Measurements from ENCODE around the gene MCCD1. TPM values are rescaled to one million over a fixed set of nuclear protein-coding genes. Genes with fewer than 3 reads are reported as not detected.

The MCCD1 gene, protein sequence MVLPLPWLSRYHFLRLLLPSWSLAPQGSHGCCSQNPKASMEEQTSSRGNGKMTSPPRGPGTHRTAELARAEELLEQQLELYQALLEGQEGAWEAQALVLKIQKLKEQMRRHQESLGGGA
- not detected in 2 replicates for total RNA-seq
- long read RNA-seq = 0 reads

DNA sequence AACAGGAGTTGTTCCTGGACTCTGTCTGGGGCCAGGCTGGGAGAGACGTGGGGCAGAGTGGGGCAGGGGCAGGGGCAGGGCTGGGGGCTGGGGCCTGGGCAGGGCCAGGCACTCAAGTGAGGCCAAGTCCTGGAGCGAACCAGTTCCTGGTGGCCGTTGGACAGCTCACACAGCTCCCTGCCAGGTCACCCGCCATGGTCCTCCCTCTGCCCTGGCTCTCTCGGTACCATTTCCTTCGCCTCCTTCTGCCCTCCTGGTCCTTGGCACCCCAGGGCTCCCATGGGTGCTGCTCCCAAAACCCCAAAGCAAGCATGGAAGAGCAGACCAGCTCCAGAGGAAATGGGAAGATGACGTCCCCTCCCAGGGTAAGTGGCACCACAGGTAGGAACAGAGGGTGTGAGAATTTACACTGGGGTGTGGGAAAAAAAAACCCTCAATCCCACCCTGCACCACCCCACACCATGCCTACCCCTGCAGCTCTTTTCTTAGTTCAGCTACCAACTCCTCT is at the start of gene MCCD1:
Gene MCCD1 (plus strand): TSS at position 142 of the 508 bp plus-strand sequence. CDS start 53 bp downstream, at position 195.
- Mint-ChIP-seq H3K36me3 (ENCODE audit: insufficient read depth) (peaks cover 18% of the 10 kb centered on the region), H3K4me3 (ENCODE audit: low read depth) (no peak within 1 kb of the TSS), H3K27ac (peak within 1 kb of the TSS; percentile 76), H3K4me1 (ENCODE audit: low read depth) (peaks cover 8% of the 10 kb centered on the region), H3K9me3 (ENCODE audit: low read depth) (no peaks in the 10 kb centered on the region), H3K27me3 (no peaks in the 10 kb centered on the region)
- TF ChIP-seq, protein P1, sequence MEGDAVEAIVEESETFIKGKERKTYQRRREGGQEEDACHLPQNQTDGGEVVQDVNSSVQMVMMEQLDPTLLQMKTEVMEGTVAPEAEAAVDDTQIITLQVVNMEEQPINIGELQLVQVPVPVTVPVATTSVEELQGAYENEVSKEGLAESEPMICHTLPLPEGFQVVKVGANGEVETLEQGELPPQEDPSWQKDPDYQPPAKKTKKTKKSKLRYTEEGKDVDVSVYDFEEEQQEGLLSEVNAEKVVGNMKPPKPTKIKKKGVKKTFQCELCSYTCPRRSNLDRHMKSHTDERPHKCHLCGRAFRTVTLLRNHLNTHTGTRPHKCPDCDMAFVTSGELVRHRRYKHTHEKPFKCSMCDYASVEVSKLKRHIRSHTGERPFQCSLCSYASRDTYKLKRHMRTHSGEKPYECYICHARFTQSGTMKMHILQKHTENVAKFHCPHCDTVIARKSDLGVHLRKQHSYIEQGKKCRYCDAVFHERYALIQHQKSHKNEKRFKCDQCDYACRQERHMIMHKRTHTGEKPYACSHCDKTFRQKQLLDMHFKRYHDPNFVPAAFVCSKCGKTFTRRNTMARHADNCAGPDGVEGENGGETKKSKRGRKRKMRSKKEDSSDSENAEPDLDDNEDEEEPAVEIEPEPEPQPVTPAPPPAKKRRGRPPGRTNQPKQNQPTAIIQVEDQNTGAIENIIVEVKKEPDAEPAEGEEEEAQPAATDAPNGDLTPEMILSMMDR (IDR thresholded peaks at IDR 0.05; ENCODE audit: unreplicated experiment) = no peak
- no peak for DNase-seq (ENCODE audit: low spot score, unreplicated experiment)

DNA sequence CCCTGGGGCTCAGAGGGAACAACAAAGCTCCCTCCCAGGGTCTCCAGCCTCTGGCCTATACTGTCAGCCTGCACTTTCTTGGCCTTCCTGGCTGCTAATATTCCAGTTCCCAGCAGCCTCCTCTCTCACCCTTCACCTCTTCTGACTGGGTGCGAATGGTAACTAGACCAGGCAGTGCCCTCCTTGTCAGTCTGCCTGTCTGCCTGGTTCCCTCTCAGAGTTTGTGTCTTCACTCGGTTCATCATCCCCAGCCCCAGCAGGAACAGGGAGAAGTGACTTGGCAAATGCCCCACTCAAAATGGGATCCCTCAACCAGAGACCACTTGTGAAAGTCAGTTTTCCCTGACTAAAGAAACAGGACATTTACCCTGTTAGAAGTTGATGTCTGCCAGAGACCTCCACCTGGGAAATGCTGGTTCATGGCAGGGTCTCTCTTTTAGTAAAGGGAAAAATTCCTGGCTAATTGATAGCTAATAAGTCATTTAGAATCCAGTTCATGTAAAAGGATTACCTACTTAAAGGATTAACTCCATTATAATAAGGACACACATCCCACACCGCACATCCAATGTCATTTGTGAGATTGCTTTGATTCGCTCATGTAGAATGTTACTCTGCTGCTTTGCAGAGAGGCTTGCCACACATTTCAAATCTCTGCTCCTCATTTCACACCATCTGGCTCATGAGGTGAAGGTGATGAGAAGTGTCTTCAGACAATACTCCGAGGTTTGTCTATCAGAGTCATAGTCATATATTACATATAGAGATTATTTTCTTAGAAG is 49.4 kb upstream of the MCCD1 start:
- no peaks in the 10 kb centered on the region for H3K36me3 Mint-ChIP-seq (ENCODE audit: insufficient read depth)
- TF ChIP-seq, protein P1 (IDR thresholded peaks at IDR 0.05; ENCODE audit: unreplicated experiment) = no peak
- H3K9me3 Mint-ChIP-seq (ENCODE audit: low read depth) = no peaks in the 10 kb centered on the region
- H3K4me3 Mint-ChIP-seq (ENCODE audit: low read depth) = no peak overlapping the region
- H3K4me1 Mint-ChIP-seq (ENCODE audit: low read depth) = no peaks in the 10 kb centered on the region
- no peak for DNase-seq (ENCODE audit: low spot score, unreplicated experiment)
- H3K27ac Mint-ChIP-seq = no peak overlapping the region
- peaks cover 40% of the 10 kb centered on the region for H3K27me3 Mint-ChIP-seq

DNA sequence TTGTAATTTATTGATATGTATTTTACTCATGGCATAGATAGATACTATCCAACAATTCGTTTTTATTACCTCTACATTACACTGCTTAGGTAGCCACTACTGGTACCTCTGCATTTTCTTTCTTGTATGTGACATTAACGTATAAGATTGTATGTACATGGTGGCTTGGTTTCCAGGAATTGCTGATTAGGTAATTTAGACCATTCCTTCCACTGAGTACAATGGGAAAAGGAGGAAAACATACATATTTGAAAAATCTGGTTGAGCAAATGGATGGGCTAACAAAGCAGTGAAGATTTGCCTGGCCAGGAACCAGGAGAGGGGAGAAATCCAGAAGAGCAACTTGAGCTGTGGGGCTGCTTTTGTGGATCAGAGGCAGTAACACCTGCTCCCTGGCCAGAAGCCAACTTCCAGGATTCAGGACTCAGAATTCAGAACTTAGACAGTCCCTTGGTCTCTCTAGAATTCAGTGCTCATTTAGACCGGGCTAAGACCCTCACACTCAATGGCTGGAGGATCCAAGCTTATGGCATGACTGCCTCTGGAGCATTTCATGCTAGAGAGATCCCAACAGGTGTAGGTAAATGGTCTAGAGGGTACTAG is 48.7 kb upstream of the MCCD1 start:
- H3K4me3 Mint-ChIP-seq (ENCODE audit: low read depth) = no peak overlapping the region
- H3K9me3 Mint-ChIP-seq (ENCODE audit: low read depth) = no peaks in the 10 kb centered on the region
- TF ChIP-seq, protein P1 (IDR thresholded peaks at IDR 0.05; ENCODE audit: unreplicated experiment) = no peak
- no peak overlapping the region for H3K27ac Mint-ChIP-seq
- no peak for DNase-seq (ENCODE audit: low spot score, unreplicated experiment)
- H3K27me3 Mint-ChIP-seq = peaks cover 38% of the 10 kb centered on the region
- no peaks in the 10 kb centered on the region for H3K4me1 Mint-ChIP-seq (ENCODE audit: low read depth)
- no peaks in the 10 kb centered on the region for H3K36me3 Mint-ChIP-seq (ENCODE audit: insufficient read depth)

DNA sequence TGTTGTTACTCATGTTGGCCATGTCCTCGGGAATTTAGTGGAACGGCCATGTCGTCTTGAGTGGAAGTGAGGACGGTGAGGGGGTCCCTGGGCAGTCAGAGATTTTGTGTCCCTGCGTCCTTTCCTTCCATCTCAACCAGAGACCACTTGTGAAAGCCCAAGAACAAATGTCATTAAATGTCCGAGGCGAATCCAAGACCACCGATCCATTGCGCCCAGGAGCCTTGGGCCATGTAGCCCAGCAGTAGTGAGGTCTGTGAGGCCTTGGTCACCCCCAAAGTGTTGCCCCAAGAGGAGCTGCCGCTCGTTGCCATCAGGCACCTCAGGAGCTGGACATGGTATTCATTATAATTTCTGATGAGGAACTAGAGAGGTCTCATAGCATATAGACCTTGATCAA is 48.2 kb upstream of the MCCD1 start:
- TF ChIP-seq, protein P1 (IDR thresholded peaks at IDR 0.05; ENCODE audit: unreplicated experiment) = no peak
- Mint-ChIP-seq H3K36me3 (ENCODE audit: insufficient read depth) (no peaks in the 10 kb centered on the region), H3K4me1 (ENCODE audit: low read depth) (no peaks in the 10 kb centered on the region), H3K4me3 (ENCODE audit: low read depth) (no peak overlapping the region), H3K27me3 (peaks cover 33% of the 10 kb centered on the region), H3K27ac (no peak overlapping the region), H3K9me3 (ENCODE audit: low read depth) (no peaks in the 10 kb centered on the region)
- DNase-seq (ENCODE audit: low spot score, unreplicated experiment) = no peak

DNA sequence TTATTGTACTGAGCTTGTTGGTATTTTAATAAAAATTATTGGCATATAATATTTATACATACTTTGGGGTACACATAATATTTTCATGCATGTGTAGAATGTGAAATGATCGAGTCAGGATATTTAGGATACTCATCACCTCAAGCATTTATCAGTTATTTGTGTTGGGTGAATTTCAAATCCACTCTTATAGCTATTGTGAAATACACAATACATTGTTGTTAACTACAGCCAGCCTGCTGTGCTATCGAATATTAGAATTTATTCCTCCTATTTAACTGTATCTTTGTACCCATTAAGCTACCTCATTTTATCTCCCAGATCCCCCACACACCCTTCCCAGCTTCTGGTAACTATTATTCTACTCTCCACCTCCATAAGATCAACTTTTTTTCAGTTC is 45.4 kb upstream of the MCCD1 start:
- TF ChIP-seq, protein P1 (IDR thresholded peaks at IDR 0.05; ENCODE audit: unreplicated experiment) = no peak
- Mint-ChIP-seq H3K36me3 (ENCODE audit: insufficient read depth) (no peaks in the 10 kb centered on the region), H3K4me1 (ENCODE audit: low read depth) (no peaks in the 10 kb centered on the region), H3K4me3 (ENCODE audit: low read depth) (no peak overlapping the region), H3K9me3 (ENCODE audit: low read depth) (no peaks in the 10 kb centered on the region), H3K27ac (no peak overlapping the region), H3K27me3 (peaks cover 18% of the 10 kb centered on the region)
- no peak for DNase-seq (ENCODE audit: low spot score, unreplicated experiment)

Measured in progenitor cell of endocrine pancreas (in vitro differentiated cells).